H1 (cell line): Measurements from ENCODE around the gene DPEP1.

ENCODE experiments used
- CHD2 ChIP-seq: IDR thresholded peaks from 2 replicates; pipeline ENCODE4 v1.6.1; 2012; ENCODE audit warnings: low read length, improper control_type of control experiment
- EZH2 ChIP-seq: fragments of 200-600 bp; sonication (generic); IDR thresholded peaks from 2 replicates; pipeline ENCODE4 v1.7.1; 2012; ENCODE audit warnings: low read depth, mild to moderate bottlenecking, moderate library complexity, low read length, inconsistent platforms; ENCODE audit not compliant: severe bottlenecking
- TF ChIP-seq, protein P1 (sequence below): IDR thresholded peaks from 2 replicates; pipeline ENCODE4 v1.6.1; 2012; ENCODE audit warnings: low read length, inconsistent platforms

DNA sequence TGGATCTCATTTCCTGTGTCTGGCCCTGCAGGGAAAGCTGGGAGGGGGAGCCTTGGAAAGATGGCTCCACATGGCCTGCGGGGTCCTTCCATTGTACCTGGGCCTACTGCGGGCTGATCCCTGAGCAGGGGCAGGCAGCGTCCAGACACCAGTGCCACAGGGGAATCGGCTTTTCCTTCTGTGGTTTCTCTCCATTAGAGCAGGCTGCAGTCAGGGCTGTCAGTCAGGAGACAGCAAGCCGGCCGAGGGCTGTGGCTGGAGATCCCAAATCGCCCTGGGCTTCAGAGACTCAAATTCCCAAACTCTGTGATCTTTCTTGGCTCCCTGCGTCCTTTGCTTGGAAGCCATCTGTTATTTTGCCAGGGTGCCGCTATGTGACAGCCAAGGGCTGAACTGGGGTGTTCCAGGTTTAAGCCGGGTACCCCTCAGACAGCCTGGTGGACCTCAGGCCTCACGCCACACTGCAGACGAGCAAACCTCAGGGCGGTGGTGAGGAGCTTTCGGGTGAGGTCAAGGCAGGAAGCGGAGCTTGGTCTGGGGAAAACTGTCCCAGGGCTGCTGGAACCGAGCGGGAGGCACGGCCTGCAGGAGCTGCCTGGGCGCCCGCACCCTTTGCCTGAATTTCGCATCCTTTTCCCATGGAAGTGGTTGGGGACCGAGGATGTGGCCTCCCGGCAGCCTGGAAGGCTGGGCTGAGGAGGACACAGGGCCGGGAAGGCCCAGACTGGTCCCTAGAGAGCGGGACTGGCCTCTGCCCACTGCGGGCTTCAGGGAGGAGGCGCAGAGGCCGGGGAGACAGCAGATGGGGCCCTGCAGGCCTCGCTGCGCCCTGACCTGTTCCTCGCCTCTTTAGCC is 39.4 kb upstream of the DPEP1 start:
- no peak for TF ChIP-seq CHD2
- no peak for TF ChIP-seq EZH2
- TF ChIP-seq, protein P1, sequence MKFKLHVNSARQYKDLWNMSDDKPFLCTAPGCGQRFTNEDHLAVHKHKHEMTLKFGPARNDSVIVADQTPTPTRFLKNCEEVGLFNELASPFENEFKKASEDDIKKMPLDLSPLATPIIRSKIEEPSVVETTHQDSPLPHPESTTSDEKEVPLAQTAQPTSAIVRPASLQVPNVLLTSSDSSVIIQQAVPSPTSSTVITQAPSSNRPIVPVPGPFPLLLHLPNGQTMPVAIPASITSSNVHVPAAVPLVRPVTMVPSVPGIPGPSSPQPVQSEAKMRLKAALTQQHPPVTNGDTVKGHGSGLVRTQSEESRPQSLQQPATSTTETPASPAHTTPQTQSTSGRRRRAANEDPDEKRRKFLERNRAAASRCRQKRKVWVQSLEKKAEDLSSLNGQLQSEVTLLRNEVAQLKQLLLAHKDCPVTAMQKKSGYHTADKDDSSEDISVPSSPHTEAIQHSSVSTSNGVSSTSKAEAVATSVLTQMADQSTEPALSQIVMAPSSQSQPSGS, result no peak
